ENCODE data around the gene CA6.

DNA sequence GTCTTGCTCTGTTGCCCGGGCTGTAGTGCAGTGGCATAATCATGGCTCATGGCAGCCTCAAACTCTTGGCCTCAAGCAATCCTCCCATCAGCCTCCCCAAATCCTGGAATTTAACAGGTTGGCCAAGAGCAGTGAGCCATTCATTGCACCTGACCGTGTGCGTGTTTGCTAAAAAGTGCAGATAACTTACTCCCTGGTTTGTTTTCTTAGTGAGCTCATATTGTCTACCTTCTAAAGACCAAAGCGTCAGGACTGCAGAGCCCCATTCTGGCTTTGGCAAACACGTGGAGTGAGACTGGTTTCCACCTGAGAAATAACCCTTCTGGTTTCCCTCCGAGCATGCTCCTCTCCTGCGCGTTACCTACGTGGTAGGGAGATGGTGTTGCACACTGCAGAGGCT, 32.2 kb upstream of the CA6 start:
- TF ChIP-seq, protein P1, sequence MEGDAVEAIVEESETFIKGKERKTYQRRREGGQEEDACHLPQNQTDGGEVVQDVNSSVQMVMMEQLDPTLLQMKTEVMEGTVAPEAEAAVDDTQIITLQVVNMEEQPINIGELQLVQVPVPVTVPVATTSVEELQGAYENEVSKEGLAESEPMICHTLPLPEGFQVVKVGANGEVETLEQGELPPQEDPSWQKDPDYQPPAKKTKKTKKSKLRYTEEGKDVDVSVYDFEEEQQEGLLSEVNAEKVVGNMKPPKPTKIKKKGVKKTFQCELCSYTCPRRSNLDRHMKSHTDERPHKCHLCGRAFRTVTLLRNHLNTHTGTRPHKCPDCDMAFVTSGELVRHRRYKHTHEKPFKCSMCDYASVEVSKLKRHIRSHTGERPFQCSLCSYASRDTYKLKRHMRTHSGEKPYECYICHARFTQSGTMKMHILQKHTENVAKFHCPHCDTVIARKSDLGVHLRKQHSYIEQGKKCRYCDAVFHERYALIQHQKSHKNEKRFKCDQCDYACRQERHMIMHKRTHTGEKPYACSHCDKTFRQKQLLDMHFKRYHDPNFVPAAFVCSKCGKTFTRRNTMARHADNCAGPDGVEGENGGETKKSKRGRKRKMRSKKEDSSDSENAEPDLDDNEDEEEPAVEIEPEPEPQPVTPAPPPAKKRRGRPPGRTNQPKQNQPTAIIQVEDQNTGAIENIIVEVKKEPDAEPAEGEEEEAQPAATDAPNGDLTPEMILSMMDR (IDR thresholded peaks at IDR 0.05) = no peak
- no peak for TF ChIP-seq POLR2A (IDR thresholded peaks at IDR 0.05)
- no peak for TF ChIP-seq POLR2AphosphoS5 (IDR thresholded peaks at IDR 0.05)

Data from breast epithelium (tissue), 3 donors.